MM.1S (cell line): Measurements from ENCODE around the gene OS9.

ENCODE experiments used
- DNase-seq: peaks from one replicate; pipeline ENCODE4 v3.0.0-alpha.2; 2015
- H2AFZ ChIP-seq: fragments of 300-600 bp; sonication (generic); 2 replicates; pipeline ENCODE4 v1.6.0; 2016; ENCODE audit warnings: antibody characterized with exemption, low read length
- H3F3A ChIP-seq: fragments of 300-600 bp; sonication (generic); 2 replicates; pipeline ENCODE4 v1.6.1; 2016; ENCODE audit warnings: mild to moderate bottlenecking, antibody characterized with exemption, low read length, moderate library complexity, mixed read lengths; ENCODE audit not compliant: insufficient read depth
- H3K27ac ChIP-seq: fragments of 300-600 bp; sonication (generic); 2 replicates; pipeline ENCODE4 v1.5.1; 2016; ENCODE audit warnings: mild to moderate bottlenecking, low read length
- H3K27me3 ChIP-seq: fragments of 300-600 bp; sonication (generic); replicated peaks from 2 replicates; pipeline ENCODE4 v1.6.0; 2016; ENCODE audit warnings: low read length; ENCODE audit not compliant: insufficient read depth
- H3K36me3 ChIP-seq: fragments of 300-600 bp; sonication (generic); replicated peaks from 2 replicates; pipeline ENCODE4 v1.6.1; 2016; ENCODE audit warnings: mild to moderate bottlenecking, low read length, mixed read lengths; ENCODE audit not compliant: insufficient read depth
- H3K4me1 ChIP-seq: fragments of 300-600 bp; sonication (generic); 2 replicates; pipeline ENCODE4 v1.6.1; 2016; ENCODE audit warnings: low read length, mixed read lengths
- H3K4me2 ChIP-seq: fragments of 300-600 bp; sonication (generic); 2 replicates; pipeline ENCODE4 v1.6.0; 2016; ENCODE audit warnings: low read depth, low read length
- H3K4me3 ChIP-seq: fragments of 300-600 bp; sonication (generic); 2 replicates; pipeline ENCODE4 v1.5.1; 2016; ENCODE audit warnings: low read length, mixed read lengths
- H3K79me2 ChIP-seq: fragments of 300-600 bp; sonication (generic); 2 replicates; pipeline ENCODE4 v1.6.1; 2016; ENCODE audit warnings: mixed run types, low read length, mixed read lengths
- H3K9ac ChIP-seq: fragments of 300-600 bp; sonication (generic); 2 replicates; pipeline ENCODE4 v1.6.1; 2016; ENCODE audit warnings: low read length, mixed read lengths
- H3K9me2 ChIP-seq: fragments of 300-600 bp; sonication (generic); replicated peaks from 2 replicates; pipeline ENCODE4 v1.6.1; 2016; ENCODE audit warnings: mild to moderate bottlenecking, low read length, mixed read lengths; ENCODE audit not compliant: insufficient read depth
- H3K9me3 ChIP-seq: fragments of 300-600 bp; sonication (generic); replicated peaks from 2 replicates; pipeline ENCODE4 v1.6.1; 2016; ENCODE audit warnings: mild to moderate bottlenecking, low read length, mixed read lengths; ENCODE audit not compliant: insufficient read depth
- H4K20me1 ChIP-seq: fragments of 300-600 bp; sonication (generic); 2 replicates; pipeline ENCODE4 v1.6.1; 2016; ENCODE audit warnings: mild to moderate bottlenecking, low read length, moderate library complexity, mixed read lengths; ENCODE audit not compliant: insufficient read depth
- EZH2 ChIP-seq: fragments of 300-600 bp; sonication (generic); optimal IDR thresholded peaks from 2 replicates; pipeline ENCODE3; 2017; ENCODE audit warnings: low read depth, mild to moderate bottlenecking, antibody characterized with exemption, low read length, mixed read lengths
- EZH2phosphoT487 ChIP-seq: fragments of 300-600 bp; sonication (generic); IDR thresholded peaks from 2 replicates; pipeline ENCODE4 v1.6.1; 2018; ENCODE audit warnings: antibody characterized with exemption, low read length
- TF ChIP-seq, protein P1 (sequence below): fragments of 300-600 bp; sonication (generic); IDR thresholded peaks from 2 replicates; pipeline ENCODE4 v1.5.1; 2016; ENCODE audit warnings: antibody characterized with exemption, low read length, mixed read lengths

OS9 gene

DNA sequence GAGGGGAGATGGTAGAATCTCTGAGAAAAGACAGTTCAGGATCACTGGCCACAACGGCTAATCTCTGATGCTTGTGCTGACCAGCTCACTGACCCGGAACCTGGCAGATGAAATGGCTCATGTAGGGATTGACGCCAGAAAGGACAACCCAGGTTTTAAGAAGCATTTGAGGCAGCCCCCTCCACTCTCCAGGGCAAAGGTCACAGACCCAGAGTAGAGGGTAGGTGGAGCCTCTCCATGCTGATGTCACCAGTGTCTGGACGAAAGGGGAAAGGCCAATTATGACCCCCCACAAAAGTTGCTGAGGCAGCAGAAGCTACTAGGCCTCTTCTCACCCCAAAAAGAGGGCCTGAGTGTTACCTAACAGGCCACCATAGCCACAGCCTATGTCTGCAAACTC is 76.8 kb downstream of the OS9 start:
- Histone ChIP-seq H3K27ac (no peak overlapping the region), H3K36me3 (no peaks in the 10 kb centered on the region; the same call in 1 of the 2 replicates), H3K4me1 (0 out of 2 replicates have a peak, but pooled peaks cover 4% of the 10 kb centered on the region), H3K9me3 (no peaks in the 10 kb centered on the region), H3F3A (peaks cover 4% of the 10 kb centered on the region; the same call in 1 of the 2 replicates), H3K9ac (no peak overlapping the region; the same call in 1 of the 2 replicates), H3K4me2 (peak overlapping the region; percentile 94; the same call in 1 of the 2 replicates), H4K20me1 (no peaks in the 10 kb centered on the region), H3K27me3 (peaks cover 14% of the 10 kb centered on the region), H3K79me2 (peaks cover 12% of the 10 kb centered on the region), H3K4me3 (peak overlapping the region; percentile 97; the same call in 1 of the 2 replicates), H3K9me2 (no peaks in the 10 kb centered on the region), H2AFZ (no peak overlapping the region)
- no peak for TF ChIP-seq EZH2
- TF ChIP-seq, protein P1, sequence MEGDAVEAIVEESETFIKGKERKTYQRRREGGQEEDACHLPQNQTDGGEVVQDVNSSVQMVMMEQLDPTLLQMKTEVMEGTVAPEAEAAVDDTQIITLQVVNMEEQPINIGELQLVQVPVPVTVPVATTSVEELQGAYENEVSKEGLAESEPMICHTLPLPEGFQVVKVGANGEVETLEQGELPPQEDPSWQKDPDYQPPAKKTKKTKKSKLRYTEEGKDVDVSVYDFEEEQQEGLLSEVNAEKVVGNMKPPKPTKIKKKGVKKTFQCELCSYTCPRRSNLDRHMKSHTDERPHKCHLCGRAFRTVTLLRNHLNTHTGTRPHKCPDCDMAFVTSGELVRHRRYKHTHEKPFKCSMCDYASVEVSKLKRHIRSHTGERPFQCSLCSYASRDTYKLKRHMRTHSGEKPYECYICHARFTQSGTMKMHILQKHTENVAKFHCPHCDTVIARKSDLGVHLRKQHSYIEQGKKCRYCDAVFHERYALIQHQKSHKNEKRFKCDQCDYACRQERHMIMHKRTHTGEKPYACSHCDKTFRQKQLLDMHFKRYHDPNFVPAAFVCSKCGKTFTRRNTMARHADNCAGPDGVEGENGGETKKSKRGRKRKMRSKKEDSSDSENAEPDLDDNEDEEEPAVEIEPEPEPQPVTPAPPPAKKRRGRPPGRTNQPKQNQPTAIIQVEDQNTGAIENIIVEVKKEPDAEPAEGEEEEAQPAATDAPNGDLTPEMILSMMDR: no peak
- no peak for TF ChIP-seq EZH2phosphoT487
- DNase-seq: no peak
